ENCODE measurements around the gene MIS18A.

MIS18A gene

GRCh38 chr21:32239551-32239950 is 39.3 kb downstream of the MIS18A start:
- H3K27ac ChIP-seq, result no peak overlapping the region
- no peaks in the 10 kb centered on the region for H3K36me3 ChIP-seq (ENCODE audit: control insufficient read depth, insufficient read depth, low read length)
- H3K27me3 ChIP-seq (ENCODE audit: control insufficient read depth, insufficient read depth, low read length), result no peaks in the 10 kb centered on the region
- no peaks in the 10 kb centered on the region for H3K4me1 ChIP-seq
- H3K9ac ChIP-seq, result no peak overlapping the region
- no peak overlapping the region for H3K4me2 ChIP-seq (ENCODE audit: low read length)
- H3K79me2 ChIP-seq, result no peaks in the 10 kb centered on the region
- H3K9me3 ChIP-seq (ENCODE audit: control insufficient read depth, low read length), result no peaks in the 10 kb centered on the region
- no peak overlapping the region for H3K4me3 ChIP-seq (ENCODE audit: low read depth, low read length)
- H2AFZ ChIP-seq, result no peak overlapping the region
- TF ChIP-seq, protein P1, sequence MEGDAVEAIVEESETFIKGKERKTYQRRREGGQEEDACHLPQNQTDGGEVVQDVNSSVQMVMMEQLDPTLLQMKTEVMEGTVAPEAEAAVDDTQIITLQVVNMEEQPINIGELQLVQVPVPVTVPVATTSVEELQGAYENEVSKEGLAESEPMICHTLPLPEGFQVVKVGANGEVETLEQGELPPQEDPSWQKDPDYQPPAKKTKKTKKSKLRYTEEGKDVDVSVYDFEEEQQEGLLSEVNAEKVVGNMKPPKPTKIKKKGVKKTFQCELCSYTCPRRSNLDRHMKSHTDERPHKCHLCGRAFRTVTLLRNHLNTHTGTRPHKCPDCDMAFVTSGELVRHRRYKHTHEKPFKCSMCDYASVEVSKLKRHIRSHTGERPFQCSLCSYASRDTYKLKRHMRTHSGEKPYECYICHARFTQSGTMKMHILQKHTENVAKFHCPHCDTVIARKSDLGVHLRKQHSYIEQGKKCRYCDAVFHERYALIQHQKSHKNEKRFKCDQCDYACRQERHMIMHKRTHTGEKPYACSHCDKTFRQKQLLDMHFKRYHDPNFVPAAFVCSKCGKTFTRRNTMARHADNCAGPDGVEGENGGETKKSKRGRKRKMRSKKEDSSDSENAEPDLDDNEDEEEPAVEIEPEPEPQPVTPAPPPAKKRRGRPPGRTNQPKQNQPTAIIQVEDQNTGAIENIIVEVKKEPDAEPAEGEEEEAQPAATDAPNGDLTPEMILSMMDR (IDR thresholded peaks at IDR 0.05), result no peak

DNA sequence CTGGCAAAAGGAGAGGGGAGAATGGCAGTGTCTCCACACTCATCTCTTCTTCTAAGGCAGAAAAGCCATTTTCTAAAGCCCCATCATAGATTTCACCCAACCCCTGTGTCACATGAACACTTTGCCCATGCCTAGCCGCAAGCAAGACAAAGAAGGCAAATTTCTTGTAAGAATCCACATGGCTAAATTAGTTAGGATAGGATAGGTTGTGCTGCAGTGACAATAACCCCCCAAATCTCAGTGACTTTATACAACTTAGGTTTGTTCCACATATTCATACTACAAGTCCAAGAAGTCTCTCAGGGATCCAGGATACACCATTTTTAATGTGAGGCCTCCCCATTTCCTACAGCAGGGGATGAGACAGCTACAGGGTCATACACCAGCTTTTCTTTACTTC is 40.8 kb downstream of the MIS18A start:
- TF ChIP-seq, protein P1 (IDR thresholded peaks at IDR 0.05), result no peak
- Histone ChIP-seq H3K36me3 (ENCODE audit: control insufficient read depth, insufficient read depth, low read length) (no peaks in the 10 kb centered on the region), H2AFZ (no peak overlapping the region), H3K27ac (no peak overlapping the region), H3K79me2 (no peaks in the 10 kb centered on the region), H3K4me1 (no peaks in the 10 kb centered on the region), H3K4me3 (ENCODE audit: low read depth, low read length) (no peak overlapping the region), H3K4me2 (ENCODE audit: low read length) (no peak overlapping the region), H3K27me3 (ENCODE audit: control insufficient read depth, insufficient read depth, low read length) (no peaks in the 10 kb centered on the region), H3K9ac (no peak overlapping the region), H3K9me3 (ENCODE audit: control insufficient read depth, low read length) (no peaks in the 10 kb centered on the region)

DNA sequence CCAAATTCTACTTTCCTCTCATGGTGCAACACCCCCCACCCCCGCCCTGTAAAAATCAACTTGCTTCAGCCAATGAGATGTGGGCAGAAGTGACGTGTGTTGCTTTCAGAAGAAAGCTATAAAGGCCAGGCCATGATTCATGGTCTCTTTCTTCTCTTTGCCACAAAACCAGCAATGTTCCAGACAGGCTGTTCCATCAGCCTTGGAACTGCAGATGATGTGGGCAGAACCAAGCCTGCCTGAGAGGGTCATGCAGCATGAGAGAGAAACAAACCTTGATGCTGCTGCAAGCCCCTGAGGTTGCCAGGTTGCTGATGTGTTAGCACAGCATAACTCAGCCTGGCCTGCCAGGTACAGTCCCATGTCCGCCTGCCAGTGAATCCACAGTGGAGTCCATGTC is 41.8 kb downstream of the MIS18A start:
- no peak overlapping the region for H2AFZ ChIP-seq
- no peak overlapping the region for H3K27ac ChIP-seq
- H3K4me2 ChIP-seq (ENCODE audit: low read length), result no peak overlapping the region
- H3K4me3 ChIP-seq (ENCODE audit: low read depth, low read length), result no peak overlapping the region
- H3K9ac ChIP-seq, result no peak overlapping the region
- TF ChIP-seq, protein P1 (IDR thresholded peaks at IDR 0.05), result no peak
- H3K9me3 ChIP-seq (ENCODE audit: control insufficient read depth, low read length), result no peaks in the 10 kb centered on the region
- no peaks in the 10 kb centered on the region for H3K27me3 ChIP-seq (ENCODE audit: control insufficient read depth, insufficient read depth, low read length)
- H3K4me1 ChIP-seq, result no peaks in the 10 kb centered on the region
- H3K36me3 ChIP-seq (ENCODE audit: control insufficient read depth, insufficient read depth, low read length), result no peaks in the 10 kb centered on the region
- H3K79me2 ChIP-seq, result no peaks in the 10 kb centered on the region

GRCh38 chr21:32233722-32234301 is 45.0 kb downstream of the MIS18A start:
- no peak overlapping the region for H2AFZ ChIP-seq
- no peaks in the 10 kb centered on the region for H3K36me3 ChIP-seq (ENCODE audit: control insufficient read depth, insufficient read depth, low read length)
- no peaks in the 10 kb centered on the region for H3K4me1 ChIP-seq
- H3K79me2 ChIP-seq, result no peaks in the 10 kb centered on the region
- H3K4me2 ChIP-seq (ENCODE audit: low read length), result no peak overlapping the region
- no peaks in the 10 kb centered on the region for H3K9me3 ChIP-seq (ENCODE audit: control insufficient read depth, low read length)
- TF ChIP-seq, protein P1 (IDR thresholded peaks at IDR 0.05), result no peak
- H3K9ac ChIP-seq, result no peak overlapping the region
- H3K27me3 ChIP-seq (ENCODE audit: control insufficient read depth, insufficient read depth, low read length), result no peaks in the 10 kb centered on the region
- H3K4me3 ChIP-seq (ENCODE audit: low read depth, low read length), result no peak overlapping the region
- no peak overlapping the region for H3K27ac ChIP-seq

DNA sequence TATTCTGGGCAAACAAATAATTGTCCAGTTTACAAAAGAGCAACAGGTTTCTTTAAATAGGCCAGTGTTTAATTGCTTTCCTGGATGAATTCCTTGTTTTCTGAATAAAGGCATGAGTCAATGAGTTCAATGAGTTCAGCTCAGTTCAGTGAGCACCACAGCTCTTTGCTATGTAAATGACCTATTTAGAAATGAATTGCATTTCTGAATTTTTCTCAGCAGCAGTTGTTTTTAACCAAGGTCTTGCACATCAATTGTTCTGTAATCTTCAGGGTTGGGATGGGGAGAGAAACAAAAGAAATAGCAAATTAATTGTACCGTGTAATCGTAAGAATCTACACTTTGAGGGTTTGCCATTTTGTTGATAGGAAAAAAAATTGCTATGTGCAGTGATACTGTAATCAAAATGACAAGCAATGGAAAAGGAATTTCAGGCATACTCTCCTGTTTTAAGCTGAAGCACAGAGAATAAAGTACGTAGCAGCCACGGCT is 45.7 kb downstream of the MIS18A start:
- H2AFZ ChIP-seq, result no peak overlapping the region
- no peak overlapping the region for H3K4me2 ChIP-seq (ENCODE audit: low read length)
- H3K4me3 ChIP-seq (ENCODE audit: low read depth, low read length), result no peak overlapping the region
- TF ChIP-seq, protein P1 (IDR thresholded peaks at IDR 0.05), result no peak
- H3K4me1 ChIP-seq, result no peaks in the 10 kb centered on the region
- H3K9ac ChIP-seq, result no peak overlapping the region
- no peaks in the 10 kb centered on the region for H3K36me3 ChIP-seq (ENCODE audit: control insufficient read depth, insufficient read depth, low read length)
- H3K79me2 ChIP-seq, result no peaks in the 10 kb centered on the region
- H3K9me3 ChIP-seq (ENCODE audit: control insufficient read depth, low read length), result no peaks in the 10 kb centered on the region
- H3K27me3 ChIP-seq (ENCODE audit: control insufficient read depth, insufficient read depth, low read length), result no peaks in the 10 kb centered on the region
- no peak overlapping the region for H3K27ac ChIP-seq

Measured in parathyroid adenoma (tissue), 2 donors.